GM20000 (cell line): Measurements from ENCODE around the gene TNS3.

Source experiments
- DNase-seq: peaks from one replicate; pipeline ENCODE4 v3.0.0; 2012; ENCODE audit warnings: low spot score
- CTCF ChIP-seq: IDR thresholded peaks from 2 replicates; pipeline ENCODE4 v1.5.1; 2012; ENCODE audit warnings: mild to moderate bottlenecking, control low read depth; ENCODE audit errors: extremely low read depth, missing control alignments

TNS3 gene

GRCh38 chr7:47377741-47378140 is 204.2 kb downstream of the TNS3 start:
- DNase-seq: no peak
- TF ChIP-seq CTCF: no peak

- no peak for DNase-seq
- no peak for TF ChIP-seq CTCF
Observed at GRCh38 chr7:47376991-47377616, 204.8 kb downstream of the TNS3 start.

- DNase-seq: no peak
- no peak for TF ChIP-seq CTCF
Observed at GRCh38 chr7:47375121-47375938, 206.6 kb downstream of the TNS3 start.

- TF ChIP-seq CTCF: no peak
- no peak for DNase-seq
Observed at GRCh38 chr7:47374538-47374937, 207.4 kb downstream of the TNS3 start.

GRCh38 chr7:47373871-47374451 is 207.9 kb downstream of the TNS3 start:
- TF ChIP-seq CTCF: no peak
- DNase-seq: no peak

GRCh38 chr7:47371733-47372368 is 210.1 kb downstream of the TNS3 start:
- TF ChIP-seq CTCF: no peak
- no peak for DNase-seq

- TF ChIP-seq CTCF: no peak
Observed at GRCh38 chr7:47371317-47371716, 210.6 kb downstream of the TNS3 start.

More at GRCh38 chr7:47371317-47371716, 210.6 kb downstream of the TNS3 start:
- no peak for DNase-seq
